ENCODE measurements around the gene AAR2.

AAR2 gene

GRCh38 chr20:36279776-36280175 is 43.5 kb downstream of the AAR2 start:
- ATAC-seq (no peak), DNase-seq (no peak)

GRCh38 chr20:36281785-36282380 is 45.6 kb downstream of the AAR2 start:
- DNase-seq (no peak), ATAC-seq (no peak)

- DNase-seq (no peak), ATAC-seq (no peak)
Measured at GRCh38 chr20:36284751-36285150, 48.5 kb downstream of the AAR2 start.

- ATAC-seq (no peak), DNase-seq (no peak)
Measured at GRCh38 chr20:36285746-36286447, 49.6 kb downstream of the AAR2 start.

- DNase-seq (no peak), ATAC-seq (no peak)
Measured at GRCh38 chr20:36297656-36298055, 61.4 kb downstream of the AAR2 start.

- no peak for ATAC-seq
- no peak for DNase-seq
Measured at GRCh38 chr20:36298061-36298460, 61.8 kb downstream of the AAR2 start.

GRCh38 chr20:36298795-36299339 is 62.6 kb downstream of the AAR2 start:
- ATAC-seq: no peak

GRCh38 chr20:36299459-36299858 is 63.2 kb downstream of the AAR2 start:
- ATAC-seq (no peak), DNase-seq (no peak)

More at GRCh38 chr20:36298795-36299339, 62.6 kb downstream of the AAR2 start:
- no peak for DNase-seq

GRCh38 chr20:36301359-36302119 is 65.3 kb downstream of the AAR2 start:
- no peak for ATAC-seq
- no peak for DNase-seq

GRCh38 chr20:36303020-36303595 is 66.8 kb downstream of the AAR2 start:
- ATAC-seq: no peak
- no peak for DNase-seq

GRCh38 chr20:36303831-36304230 is 67.6 kb downstream of the AAR2 start:
- ATAC-seq (no peak), DNase-seq (no peak)

GRCh38 chr20:36304786-36305495 is 68.7 kb downstream of the AAR2 start:
- DNase-seq: no peak
- no peak for ATAC-seq

- DNase-seq (no peak), ATAC-seq (no peak)
Measured at GRCh38 chr20:36305602-36306551, 69.6 kb downstream of the AAR2 start, which contains the start of gene DLGAP4. DLGAP4 (plus strand) TSS chr20:36306339; CDS start chr20:36431718, 125,379 bp downstream.

All from stimulated activated naive CD8-positive, alpha-beta T cell treated with anti-CD3 and anti-CD28 coated beads, Interleukin-15, Interleukin-2, amounts not matched to agents 100 U/mL and 50 U/mL, for 24 hours (primary cell).